OCI-LY7 (cell line): ENCODE results near the gene TDRD12.

ENCODE experiments used
- CTCF ChIP-seq: fragments of 200-600 bp; sonication (generic); conservative IDR thresholded peaks from 2 replicates; pipeline ENCODE4 v1.5.1; 2014; ENCODE audit warnings: mild to moderate bottlenecking, antibody characterized with exemption, low read length, moderate library complexity, mixed read lengths
- EZH2phosphoT487 ChIP-seq: fragments of 200-600 bp; sonication (generic); IDR thresholded peaks from 2 replicates; pipeline ENCODE4 v1.6.1; 2018; ENCODE audit warnings: low read depth, borderline replicate concordance, mild to moderate bottlenecking, mixed run types, antibody characterized with exemption, low read length, moderate library complexity, mixed read lengths

GRCh38 chr19:32711747-32712146 lies 7.8 kb upstream of the TDRD12 start:
- TF ChIP-seq EZH2phosphoT487 (no peak), CTCF (no peak)
